Endothelial cell of hepatic sinusoid (primary cell): ENCODE data around the gene GOLGA6L25.
"Not testable (repeated sequence)": the region's sequence is repeated elsewhere in the genome, so short reads cannot be mapped to it uniquely, and the experiment has no call there.

Experiments used
- in situ Hi-C: cut with HindIII; loops from 2 replicates; pipeline ENCODE4 v1.10.0; 2017; ENCODE audit warnings: low sequenced_read_pairs

Gene GOLGA6L25

GRCh38 chr15:28553268-28553667 is at the start of gene GOLGA6L25:
TSS of gene GOLGA6L25 (plus strand) at chr15:28553568. CDS start at chr15:28553629, 61 bp downstream.
- in situ Hi-C loops = not testable (repeated sequence)

GRCh38 chr15:28508217-28508889 is 45.0 kb upstream of the GOLGA6L25 start:
- in situ Hi-C loops = not testable (repeated sequence)

GRCh38 chr15:28514128-28514527 is 39.2 kb upstream of the GOLGA6L25 start:
- in situ Hi-C loops = not testable (repeated sequence)

GRCh38 chr15:28515208-28515607 is 38.2 kb upstream of the GOLGA6L25 start:
- in situ Hi-C loops = not testable (repeated sequence)

GRCh38 chr15:28532954-28533353 is 20.4 kb upstream of the GOLGA6L25 start, which contains the start of gene GOLGA8G:
TSS of gene GOLGA8G (minus strand) at chr15:28532971. CDS start at chr15:28532909, 62 bp downstream.
- in situ Hi-C loops = not testable (repeated sequence)

- in situ Hi-C loops = not testable (repeated sequence)
Observed at GRCh38 chr15:28573351-28573750, 20.0 kb downstream of the GOLGA6L25 start.

GRCh38 chr15:28588977-28589606 is 35.7 kb downstream of the GOLGA6L25 start:
- in situ Hi-C loops = not testable (repeated sequence)

- in situ Hi-C loops = not testable (repeated sequence)
Observed at GRCh38 chr15:28589769-28590168, 36.4 kb downstream of the GOLGA6L25 start.

- in situ Hi-C loops = not testable (repeated sequence)
Observed at GRCh38 chr15:28592395-28592794, 39.0 kb downstream of the GOLGA6L25 start.

GRCh38 chr15:28593424-28594129 is 40.2 kb downstream of the GOLGA6L25 start:
- in situ Hi-C loops = not testable (repeated sequence)

GRCh38 chr15:28597471-28597870 is 44.1 kb downstream of the GOLGA6L25 start:
- in situ Hi-C loops = not testable (repeated sequence)

- in situ Hi-C loops = not testable (repeated sequence)
Observed at GRCh38 chr15:28598209-28598608, 44.8 kb downstream of the GOLGA6L25 start.

GRCh38 chr15:28602152-28602551 is 48.8 kb downstream of the GOLGA6L25 start:
- in situ Hi-C loops = not testable (repeated sequence)
